ENCODE data around the gene RALGPS1. TPM values are rescaled to one million over a fixed set of nuclear protein-coding genes. Genes with fewer than 3 reads are reported as not detected.
A peak's percentile ranks its signal among the peaks of the same experiment; 100 is the strongest.

The RALGPS1 gene
- total RNA-seq, 4 donors from 2014 or later = 4.6 to 11.9 (median 10.0) TPM

DNA sequence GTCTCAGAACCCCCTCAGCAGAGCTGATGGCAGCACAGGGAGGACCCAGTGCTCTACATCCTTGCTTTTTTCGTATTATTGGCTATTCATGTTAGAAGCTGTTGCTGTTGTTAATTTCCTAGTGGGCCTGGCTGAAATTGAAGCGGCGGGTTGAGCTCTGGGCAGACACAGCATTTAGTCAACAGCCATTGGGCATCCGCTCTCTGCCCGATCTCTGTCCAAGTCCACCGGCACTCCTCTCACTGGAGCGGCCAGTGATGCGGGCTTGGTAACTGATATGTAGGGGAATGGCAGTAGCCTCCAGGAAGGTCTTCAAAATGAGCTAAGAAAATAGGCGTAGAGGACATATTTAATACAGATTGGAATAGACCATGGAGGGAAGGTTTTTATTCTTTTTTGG is 348.7 kb downstream of the RALGPS1 start:
- no peak for TF ChIP-seq POLR2A (IDR thresholded peaks at IDR 0.05; ENCODE audit: low read depth)
- TF ChIP-seq, protein P1, sequence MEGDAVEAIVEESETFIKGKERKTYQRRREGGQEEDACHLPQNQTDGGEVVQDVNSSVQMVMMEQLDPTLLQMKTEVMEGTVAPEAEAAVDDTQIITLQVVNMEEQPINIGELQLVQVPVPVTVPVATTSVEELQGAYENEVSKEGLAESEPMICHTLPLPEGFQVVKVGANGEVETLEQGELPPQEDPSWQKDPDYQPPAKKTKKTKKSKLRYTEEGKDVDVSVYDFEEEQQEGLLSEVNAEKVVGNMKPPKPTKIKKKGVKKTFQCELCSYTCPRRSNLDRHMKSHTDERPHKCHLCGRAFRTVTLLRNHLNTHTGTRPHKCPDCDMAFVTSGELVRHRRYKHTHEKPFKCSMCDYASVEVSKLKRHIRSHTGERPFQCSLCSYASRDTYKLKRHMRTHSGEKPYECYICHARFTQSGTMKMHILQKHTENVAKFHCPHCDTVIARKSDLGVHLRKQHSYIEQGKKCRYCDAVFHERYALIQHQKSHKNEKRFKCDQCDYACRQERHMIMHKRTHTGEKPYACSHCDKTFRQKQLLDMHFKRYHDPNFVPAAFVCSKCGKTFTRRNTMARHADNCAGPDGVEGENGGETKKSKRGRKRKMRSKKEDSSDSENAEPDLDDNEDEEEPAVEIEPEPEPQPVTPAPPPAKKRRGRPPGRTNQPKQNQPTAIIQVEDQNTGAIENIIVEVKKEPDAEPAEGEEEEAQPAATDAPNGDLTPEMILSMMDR (IDR thresholded peaks at IDR 0.05) = no peak
- no peak for TF ChIP-seq POLR2AphosphoS5 (IDR thresholded peaks at IDR 0.05)
- TF ChIP-seq EP300 (IDR thresholded peaks at IDR 0.05) = no peak
- Histone ChIP-seq H3K9me3 (no peaks in the 10 kb centered on the region), H3K27me3 (no peaks in the 10 kb centered on the region), H3K4me1 (peaks cover 12 to 36% (median 31%) of the 10 kb centered on the region in 4 donors), H3K36me3 (no peaks in the 10 kb centered on the region), H3K27ac (replicated peaks in 1 of 4) (peak overlapping the region in 1 of 4 donors; percentile 23), H3K4me3 (no peak overlapping the region)
- DNase-seq (ENCODE audit: extremely low spot score) = no peak
- intact Hi-C loops (cut with DNase I) = no loop called here
- 91% methylated on average over 9 of the region's 9 CpGs for WGBS

DNA sequence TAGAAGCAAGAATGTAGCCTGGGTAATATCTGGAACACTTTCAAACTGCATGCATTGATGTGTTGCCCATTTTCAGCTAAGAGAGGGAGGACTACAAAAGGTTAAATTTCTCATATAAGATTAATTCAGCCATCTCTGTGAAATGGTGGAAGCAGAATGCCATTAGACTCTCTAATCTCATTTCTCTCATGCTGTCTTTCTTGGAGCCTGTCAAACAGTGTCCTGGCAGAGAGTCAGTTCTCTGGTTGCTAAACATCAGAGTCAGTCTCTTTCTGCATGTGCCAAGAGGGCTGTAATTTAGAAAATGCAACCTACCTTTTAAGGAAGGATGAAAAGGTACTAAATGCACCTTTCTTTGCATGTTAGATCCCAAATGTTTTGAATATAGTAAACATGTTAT is 349.1 kb downstream of the RALGPS1 start:
- Histone ChIP-seq H3K27me3 (no peaks in the 10 kb centered on the region), H3K9me3 (no peaks in the 10 kb centered on the region), H3K27ac (replicated peaks in 1 of 4) (peak overlapping the region in 1 of 4 donors; percentile 23), H3K36me3 (no peaks in the 10 kb centered on the region), H3K4me3 (no peak overlapping the region), H3K4me1 (peaks cover 12 to 36% (median 31%) of the 10 kb centered on the region in 4 donors)
- TF ChIP-seq POLR2A (IDR thresholded peaks at IDR 0.05; ENCODE audit: low read depth) (no peak), EP300 (IDR thresholded peaks at IDR 0.05) (no peak), POLR2AphosphoS5 (IDR thresholded peaks at IDR 0.05) (no peak)
- TF ChIP-seq, protein P1 (IDR thresholded peaks at IDR 0.05) = no peak
- intact Hi-C loops (cut with DNase I) = no loop called here
- no peak for DNase-seq (ENCODE audit: extremely low spot score)

DNA sequence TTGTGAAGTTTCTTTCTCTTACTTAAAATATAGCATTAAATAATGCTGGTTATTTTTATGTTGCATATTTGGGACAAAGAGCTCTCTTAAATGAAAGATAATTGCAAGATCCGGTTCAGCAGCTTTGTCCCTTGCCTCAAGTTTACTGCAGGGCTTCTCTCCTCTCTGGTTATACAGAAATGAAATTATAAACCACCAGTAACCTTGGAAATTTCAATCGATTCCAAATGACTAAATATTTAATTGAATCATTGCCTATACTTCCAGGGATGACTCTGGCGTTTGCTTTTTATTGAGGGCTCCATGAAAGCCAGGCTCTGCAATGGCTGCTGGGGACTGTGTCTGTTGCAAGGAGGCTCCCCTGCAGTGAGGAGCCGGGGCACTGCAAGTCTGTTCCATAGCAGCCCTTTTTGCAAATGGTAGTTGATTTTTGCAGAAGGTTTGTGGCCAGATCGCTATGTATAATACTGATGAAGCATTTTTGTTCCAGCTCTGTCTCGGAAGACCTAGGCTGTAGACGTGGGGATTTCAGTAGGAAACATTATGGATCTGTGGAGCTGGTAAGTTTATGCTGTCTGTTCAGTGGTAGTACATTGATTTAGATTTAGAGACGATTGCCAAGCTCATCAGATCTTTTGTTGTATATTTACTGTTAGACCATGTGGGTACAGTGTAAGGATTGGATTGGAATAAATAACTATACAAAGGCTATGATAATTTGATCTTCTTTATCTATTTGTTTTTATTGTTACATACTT is 350.1 kb downstream of the RALGPS1 start, which contains the start of gene GARNL3:
GARNL3 (plus strand) TSS at position 313 of the 758 bp plus-strand sequence; CDS start at position 417, 104 bp downstream.
- peak within 1 kb of the TSS in 1 of 4 donors; percentile 23 for H3K27ac ChIP-seq (replicated peaks in 1 of 4)
- 51% methylated on average over 8 of the region's 8 CpGs for WGBS
- TF ChIP-seq EP300 (IDR thresholded peaks at IDR 0.05) (no peak), POLR2A (IDR thresholded peaks at IDR 0.05; ENCODE audit: low read depth) (no peak), POLR2AphosphoS5 (IDR thresholded peaks at IDR 0.05) (no peak)
- TF ChIP-seq, protein P1 (IDR thresholded peaks at IDR 0.05) = no peak
- peaks cover 12 to 31% (median 27%) of the 10 kb centered on the region in 4 donors for H3K4me1 ChIP-seq
- no peaks in the 10 kb centered on the region for H3K27me3 ChIP-seq
- intact Hi-C loops (cut with DNase I) = no loop called here
- no peak for DNase-seq (ENCODE audit: extremely low spot score)
- H3K4me3 ChIP-seq = no peak within 1 kb of the TSS
- H3K9me3 ChIP-seq = no peaks in the 10 kb centered on the region
- no peaks in the 10 kb centered on the region for H3K36me3 ChIP-seq

DNA sequence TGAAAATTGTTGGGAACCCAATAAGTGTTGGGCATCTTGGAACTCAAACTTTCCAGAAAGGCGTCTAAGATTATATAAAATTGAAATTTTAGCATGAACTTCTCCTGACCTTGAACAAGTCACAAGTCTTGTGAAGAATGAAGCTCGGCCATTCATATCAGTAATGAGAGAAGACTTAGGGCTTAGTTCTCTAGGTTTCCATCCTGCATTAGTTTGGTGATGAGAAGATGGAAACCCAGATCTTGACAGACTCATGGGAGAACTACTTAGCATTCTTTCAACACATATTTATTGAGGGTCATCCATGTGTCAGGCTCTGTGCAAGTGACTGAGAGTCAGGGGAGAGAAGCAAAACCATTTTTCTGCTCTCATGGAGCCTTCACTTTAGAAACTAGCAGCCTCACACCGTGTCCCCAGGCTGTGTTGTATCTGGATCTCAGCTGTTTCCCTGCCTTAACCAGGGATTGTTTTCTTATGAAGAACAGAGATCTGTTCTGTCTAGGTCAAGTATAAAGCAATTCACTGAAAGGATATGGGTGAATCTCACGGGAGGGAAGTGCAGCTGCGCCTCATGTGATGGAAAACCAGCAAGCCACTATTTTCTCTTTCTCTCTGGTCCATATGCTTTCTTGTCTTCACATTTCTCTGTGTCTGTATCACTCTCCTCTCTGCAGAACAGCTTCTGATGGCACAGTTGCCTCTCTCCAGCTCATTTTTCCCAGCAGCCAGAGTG is 353.4 kb downstream of the RALGPS1 start:
- Histone ChIP-seq H3K9me3 (no peaks in the 10 kb centered on the region), H3K36me3 (no peaks in the 10 kb centered on the region), H3K4me1 (peaks cover 12 to 20% (median 20%) of the 10 kb centered on the region in 4 donors), H3K4me3 (no peak overlapping the region), H3K27ac (replicated peaks in 1 of 4) (peak overlapping the region in 1 of 4 donors; percentile 36), H3K27me3 (no peaks in the 10 kb centered on the region)
- intact Hi-C loops (cut with DNase I) = no loop called here
- TF ChIP-seq EP300 (IDR thresholded peaks at IDR 0.05) (no peak), POLR2AphosphoS5 (IDR thresholded peaks at IDR 0.05) (no peak), POLR2A (IDR thresholded peaks at IDR 0.05; ENCODE audit: low read depth) (no peak)
- TF ChIP-seq, protein P1 (IDR thresholded peaks at IDR 0.05) = no peak
- DNase-seq (ENCODE audit: extremely low spot score) = no peak
- 71% methylated on average over 5 of the region's 5 CpGs for WGBS
